DOHH2 (cell line): ENCODE measurements around the gene BRD7.

Source experiments
- H3F3A ChIP-seq: fragments of 200-600 bp; sonication (generic), shearing (Covaris generic); 2 replicates; pipeline ENCODE4 v1.6.0; 2016; ENCODE audit warnings: antibody characterized with exemption, mild to moderate bottlenecking; ENCODE audit not compliant: control insufficient read depth, insufficient read depth
- H3K27ac ChIP-seq: fragments of 200-600 bp; sonication (generic); 2 replicates; pipeline ENCODE4 v1.5.1; 2014; ENCODE audit warnings: low read depth, mild to moderate bottlenecking, low read length, moderate library complexity
- H3K27me3 ChIP-seq: fragments of 200-600 bp; sonication (generic); 2 replicates; pipeline ENCODE4 v1.6.1; 2014; ENCODE audit warnings: mild to moderate bottlenecking, low read length, mixed read lengths; ENCODE audit not compliant: control insufficient read depth
- H3K36me3 ChIP-seq: fragments of 200-600 bp; sonication (generic); 2 replicates; pipeline ENCODE4 v1.6.1; 2014; ENCODE audit warnings: mild to moderate bottlenecking, low read length, moderate library complexity, mixed read lengths; ENCODE audit not compliant: control insufficient read depth
- H3K4me1 ChIP-seq: fragments of 200-600 bp; sonication (generic); 2 replicates; pipeline ENCODE4 v1.6.1; 2014; ENCODE audit warnings: mild to moderate bottlenecking, low read length, mixed read lengths; ENCODE audit not compliant: control insufficient read depth
- H3K4me2 ChIP-seq: fragments of 200-600 bp; sonication (generic); 2 replicates; pipeline ENCODE4 v1.6.0; 2014; ENCODE audit warnings: mild to moderate bottlenecking, low read length, moderate library complexity
- H3K4me3 ChIP-seq: fragments of 200-600 bp; sonication (generic); 2 replicates; pipeline ENCODE4 v1.5.1; 2014; ENCODE audit warnings: mild to moderate bottlenecking, low read length, mixed read lengths
- H3K79me2 ChIP-seq: fragments of 200-600 bp; sonication (generic); 2 replicates; pipeline ENCODE4 v1.6.1; 2014; ENCODE audit warnings: mild to moderate bottlenecking, low read length, mixed read lengths; ENCODE audit not compliant: control insufficient read depth
- H3K9me2 ChIP-seq: fragments of 200-600 bp; sonication (generic); replicated peaks from 2 replicates; pipeline ENCODE4 v1.6.1; 2014; ENCODE audit warnings: mild to moderate bottlenecking, low read length, mixed read lengths; ENCODE audit not compliant: control insufficient read depth
- H3K9me3 ChIP-seq: fragments of 200-600 bp; sonication (generic); 2 replicates; pipeline ENCODE4 v1.6.1; 2014; ENCODE audit warnings: antibody characterized with exemption, low read length, mixed read lengths; ENCODE audit not compliant: control insufficient read depth, insufficient read depth
- H4K20me1 ChIP-seq: fragments of 200-600 bp; sonication (generic); 2 replicates; pipeline ENCODE4 v1.6.0; 2014; ENCODE audit warnings: low read depth, mild to moderate bottlenecking, antibody characterized with exemption, low read length, moderate library complexity; ENCODE audit not compliant: control insufficient read depth, insufficient read depth
- EZH2phosphoT487 ChIP-seq: fragments of 200-600 bp; sonication (generic); IDR thresholded peaks from 2 replicates; pipeline ENCODE4 v1.6.1; 2017; ENCODE audit warnings: borderline replicate concordance, mild to moderate bottlenecking, antibody characterized with exemption, low read length, moderate library complexity, mixed read lengths
- TF ChIP-seq, protein P1 (sequence below): fragments of 200-600 bp; sonication (generic); IDR thresholded peaks from one replicate; pipeline ENCODE4 v1.5.1; 2014; ENCODE audit warnings: antibody characterized with exemption, mild to moderate bottlenecking, low read depth, low read length; ENCODE audit not compliant: poor library complexity, severe bottlenecking

BRD7 gene

DNA sequence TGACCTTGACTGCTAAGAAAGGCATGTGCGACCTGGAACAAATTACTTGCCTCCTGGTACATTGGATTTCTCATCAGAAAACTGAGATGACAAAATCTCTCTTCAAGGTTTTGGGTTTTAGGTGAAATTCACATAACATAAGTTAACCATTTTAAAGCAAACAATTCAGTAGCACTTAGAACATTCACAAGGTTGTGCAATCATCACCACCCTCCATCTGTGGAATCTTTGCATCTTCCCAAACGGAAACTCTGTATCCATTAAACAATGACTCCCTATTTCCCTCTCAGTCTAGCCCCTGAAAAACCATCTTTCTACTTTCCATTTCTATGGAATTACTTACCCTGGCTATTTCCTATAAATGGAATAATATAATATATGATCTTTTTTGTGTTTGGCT, 42.2 kb upstream of the BRD7 start:
- H3K79me2 ChIP-seq: no peaks in the 10 kb centered on the region
- no peak overlapping the region for H3K27ac ChIP-seq
- no peaks in the 10 kb centered on the region for H3K9me3 ChIP-seq
- TF ChIP-seq, protein P1, sequence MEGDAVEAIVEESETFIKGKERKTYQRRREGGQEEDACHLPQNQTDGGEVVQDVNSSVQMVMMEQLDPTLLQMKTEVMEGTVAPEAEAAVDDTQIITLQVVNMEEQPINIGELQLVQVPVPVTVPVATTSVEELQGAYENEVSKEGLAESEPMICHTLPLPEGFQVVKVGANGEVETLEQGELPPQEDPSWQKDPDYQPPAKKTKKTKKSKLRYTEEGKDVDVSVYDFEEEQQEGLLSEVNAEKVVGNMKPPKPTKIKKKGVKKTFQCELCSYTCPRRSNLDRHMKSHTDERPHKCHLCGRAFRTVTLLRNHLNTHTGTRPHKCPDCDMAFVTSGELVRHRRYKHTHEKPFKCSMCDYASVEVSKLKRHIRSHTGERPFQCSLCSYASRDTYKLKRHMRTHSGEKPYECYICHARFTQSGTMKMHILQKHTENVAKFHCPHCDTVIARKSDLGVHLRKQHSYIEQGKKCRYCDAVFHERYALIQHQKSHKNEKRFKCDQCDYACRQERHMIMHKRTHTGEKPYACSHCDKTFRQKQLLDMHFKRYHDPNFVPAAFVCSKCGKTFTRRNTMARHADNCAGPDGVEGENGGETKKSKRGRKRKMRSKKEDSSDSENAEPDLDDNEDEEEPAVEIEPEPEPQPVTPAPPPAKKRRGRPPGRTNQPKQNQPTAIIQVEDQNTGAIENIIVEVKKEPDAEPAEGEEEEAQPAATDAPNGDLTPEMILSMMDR: no peak
- TF ChIP-seq EZH2phosphoT487: no peak
- H3K4me1 ChIP-seq: no peaks in the 10 kb centered on the region
- no peak overlapping the region for H3K4me3 ChIP-seq
- H3F3A ChIP-seq: no peaks in the 10 kb centered on the region
- no peaks in the 10 kb centered on the region for H3K9me2 ChIP-seq
- H3K36me3 ChIP-seq: no peaks in the 10 kb centered on the region
- H3K27me3 ChIP-seq: no peaks in the 10 kb centered on the region; the same call in 1 of the 2 replicates
- H3K4me2 ChIP-seq: no peak overlapping the region
- H4K20me1 ChIP-seq: no peaks in the 10 kb centered on the region

- no peaks in the 10 kb centered on the region for H3K9me2 ChIP-seq
- H3K27me3 ChIP-seq: no peaks in the 10 kb centered on the region; the same call in 1 of the 2 replicates
- no peaks in the 10 kb centered on the region for H3K4me1 ChIP-seq
- no peaks in the 10 kb centered on the region for H3F3A ChIP-seq
- no peaks in the 10 kb centered on the region for H4K20me1 ChIP-seq
- no peak overlapping the region for H3K27ac ChIP-seq
- H3K36me3 ChIP-seq: no peaks in the 10 kb centered on the region
- H3K9me3 ChIP-seq: no peaks in the 10 kb centered on the region
- TF ChIP-seq, protein P1: no peak
- no peak for TF ChIP-seq EZH2phosphoT487
- H3K4me3 ChIP-seq: no peak overlapping the region
- H3K79me2 ChIP-seq: no peaks in the 10 kb centered on the region
- H3K4me2 ChIP-seq: no peak overlapping the region
These were observed 39.3 kb upstream of the BRD7 start for GRCh38 chr16:50408001-50408561.

DNA sequence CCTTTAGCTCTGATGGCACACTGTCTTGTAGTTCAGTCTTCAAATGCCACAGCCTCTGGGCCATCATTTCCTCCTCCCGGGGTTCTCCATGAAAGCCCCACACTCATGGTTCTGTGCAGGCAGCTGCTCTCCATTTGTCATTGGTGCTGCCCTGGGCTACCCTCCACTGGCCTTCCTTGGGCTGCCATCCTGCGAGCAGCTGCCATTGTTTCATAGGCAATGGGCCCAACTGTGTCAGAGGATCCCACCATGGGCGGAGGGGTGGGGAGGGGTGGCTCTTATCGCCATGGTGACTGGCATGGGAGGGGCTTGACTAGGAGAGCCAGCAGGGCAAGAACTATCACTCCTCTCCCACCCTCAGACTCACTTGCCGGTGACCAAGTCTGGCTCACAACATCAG, 38.6 kb upstream of the BRD7 start:
- no peaks in the 10 kb centered on the region for H3K9me2 ChIP-seq
- TF ChIP-seq, protein P1: no peak
- no peak for TF ChIP-seq EZH2phosphoT487
- no peaks in the 10 kb centered on the region for H3K4me1 ChIP-seq
- no peak overlapping the region for H3K4me2 ChIP-seq
- H4K20me1 ChIP-seq: no peaks in the 10 kb centered on the region
- no peaks in the 10 kb centered on the region for H3F3A ChIP-seq
- H3K36me3 ChIP-seq: no peaks in the 10 kb centered on the region
- no peaks in the 10 kb centered on the region; the same call in 1 of the 2 replicates for H3K27me3 ChIP-seq
- H3K4me3 ChIP-seq: no peak overlapping the region
- H3K9me3 ChIP-seq: no peaks in the 10 kb centered on the region
- no peaks in the 10 kb centered on the region for H3K79me2 ChIP-seq
- no peak overlapping the region for H3K27ac ChIP-seq
